Measurements from ENCODE around the gene NATD1.
A peak's percentile ranks its signal among the peaks of the same experiment; 100 is the strongest.

NATD1 gene

DNA sequence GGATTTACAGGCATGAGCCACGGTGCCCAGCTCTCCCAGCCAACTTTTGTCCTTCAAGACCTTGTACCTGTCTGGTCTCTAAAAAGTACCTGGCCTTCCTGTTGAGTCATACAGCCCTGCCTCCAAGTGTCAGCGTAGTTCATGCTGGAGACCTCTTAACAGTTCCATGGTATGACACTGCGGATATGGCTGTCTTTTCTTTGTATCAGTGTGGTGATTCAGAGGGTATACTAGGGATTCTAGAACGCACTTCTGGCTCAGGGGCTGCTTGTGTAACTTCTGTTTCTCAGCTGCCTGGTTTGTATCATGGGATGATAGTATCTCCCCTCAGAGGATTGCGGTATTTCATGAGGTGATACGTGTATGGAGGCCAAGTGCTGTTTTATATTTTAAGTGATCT is 37.3 kb downstream of the NATD1 start:
- no peak for DNase-seq
- H3K36me3 ChIP-seq, result peaks cover 0 to 6% (median 0%) of the 10 kb centered on the region in 3 donors
- peaks cover 0 to 37% (median 31%) of the 10 kb centered on the region in 4 donors for H3K4me1 ChIP-seq
- H3K9me3 ChIP-seq, result no peaks in the 10 kb centered on the region
- H3K27me3 ChIP-seq, result no peaks in the 10 kb centered on the region
- intact Hi-C loops (cut with DNase I; ENCODE audit: low total_unique reads), result loop anchor here (5.0 kb wide), 1 partner anchor 89 kb away; the partner anchor contains the start of gene DHRS7B
- TF ChIP-seq, protein P1, sequence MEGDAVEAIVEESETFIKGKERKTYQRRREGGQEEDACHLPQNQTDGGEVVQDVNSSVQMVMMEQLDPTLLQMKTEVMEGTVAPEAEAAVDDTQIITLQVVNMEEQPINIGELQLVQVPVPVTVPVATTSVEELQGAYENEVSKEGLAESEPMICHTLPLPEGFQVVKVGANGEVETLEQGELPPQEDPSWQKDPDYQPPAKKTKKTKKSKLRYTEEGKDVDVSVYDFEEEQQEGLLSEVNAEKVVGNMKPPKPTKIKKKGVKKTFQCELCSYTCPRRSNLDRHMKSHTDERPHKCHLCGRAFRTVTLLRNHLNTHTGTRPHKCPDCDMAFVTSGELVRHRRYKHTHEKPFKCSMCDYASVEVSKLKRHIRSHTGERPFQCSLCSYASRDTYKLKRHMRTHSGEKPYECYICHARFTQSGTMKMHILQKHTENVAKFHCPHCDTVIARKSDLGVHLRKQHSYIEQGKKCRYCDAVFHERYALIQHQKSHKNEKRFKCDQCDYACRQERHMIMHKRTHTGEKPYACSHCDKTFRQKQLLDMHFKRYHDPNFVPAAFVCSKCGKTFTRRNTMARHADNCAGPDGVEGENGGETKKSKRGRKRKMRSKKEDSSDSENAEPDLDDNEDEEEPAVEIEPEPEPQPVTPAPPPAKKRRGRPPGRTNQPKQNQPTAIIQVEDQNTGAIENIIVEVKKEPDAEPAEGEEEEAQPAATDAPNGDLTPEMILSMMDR (IDR thresholded peaks at IDR 0.05), result no peak
- no peak overlapping the region for H3K4me3 ChIP-seq
- H3K27ac ChIP-seq, result no peak overlapping the region

DNA sequence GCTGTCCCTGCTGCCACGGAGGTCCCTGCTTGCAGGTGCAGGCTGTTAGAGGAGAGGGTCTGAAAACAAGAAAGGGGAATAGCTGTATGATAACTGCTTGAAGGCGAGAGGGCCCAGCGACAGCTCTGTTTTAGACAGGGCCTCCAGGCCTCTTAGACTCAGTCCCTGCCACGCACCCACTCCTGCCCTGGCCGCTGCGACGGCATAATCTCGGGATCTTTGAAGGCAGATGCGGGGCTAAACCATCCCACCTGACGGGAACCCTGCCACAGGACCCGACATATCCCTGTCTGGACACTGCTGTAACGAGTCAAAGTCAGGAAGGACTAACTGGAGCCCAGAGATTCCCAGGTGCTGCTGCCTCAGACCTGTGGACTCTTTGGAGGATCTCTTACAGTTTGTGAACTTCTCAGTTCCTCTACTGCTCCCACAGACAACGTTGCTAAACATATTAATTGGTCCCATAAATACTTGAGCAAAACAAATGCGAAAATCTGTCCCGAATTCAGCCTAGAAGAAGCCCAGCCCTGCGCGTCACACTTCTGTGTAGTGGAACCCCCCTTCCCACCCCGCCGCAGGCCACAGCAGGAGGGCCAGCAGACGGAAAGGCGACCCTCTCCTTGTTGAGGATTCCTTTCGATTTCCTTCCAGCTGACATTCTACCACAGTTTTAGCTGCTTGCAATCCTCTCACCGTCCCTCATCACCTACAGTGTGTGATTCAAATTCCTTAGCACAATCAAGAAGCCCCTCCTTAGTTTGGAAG is 38.3 kb downstream of the NATD1 start:
- TF ChIP-seq, protein P1 (IDR thresholded peaks at IDR 0.05), result no peak
- no peaks in the 10 kb centered on the region for H3K9me3 ChIP-seq
- H3K36me3 ChIP-seq, result peaks cover 0 to 11% (median 0%) of the 10 kb centered on the region in 3 donors
- H3K4me3 ChIP-seq, result peak overlapping the region; percentile 91
- H3K27ac ChIP-seq, result peak overlapping the region; percentile 91 to 96
- intact Hi-C loops (cut with DNase I; ENCODE audit: low total_unique reads), result loop anchor here (5.0 kb wide), 3 partner anchors 37 to 88 kb away; partner anchors contain the start of genes DHRS7B and NATD1
- H3K4me1 ChIP-seq, result peaks cover 0 to 46% (median 38%) of the 10 kb centered on the region in 4 donors
- DNase-seq, result peak; percentile 35 to 72
- no peaks in the 10 kb centered on the region for H3K27me3 ChIP-seq

DNA sequence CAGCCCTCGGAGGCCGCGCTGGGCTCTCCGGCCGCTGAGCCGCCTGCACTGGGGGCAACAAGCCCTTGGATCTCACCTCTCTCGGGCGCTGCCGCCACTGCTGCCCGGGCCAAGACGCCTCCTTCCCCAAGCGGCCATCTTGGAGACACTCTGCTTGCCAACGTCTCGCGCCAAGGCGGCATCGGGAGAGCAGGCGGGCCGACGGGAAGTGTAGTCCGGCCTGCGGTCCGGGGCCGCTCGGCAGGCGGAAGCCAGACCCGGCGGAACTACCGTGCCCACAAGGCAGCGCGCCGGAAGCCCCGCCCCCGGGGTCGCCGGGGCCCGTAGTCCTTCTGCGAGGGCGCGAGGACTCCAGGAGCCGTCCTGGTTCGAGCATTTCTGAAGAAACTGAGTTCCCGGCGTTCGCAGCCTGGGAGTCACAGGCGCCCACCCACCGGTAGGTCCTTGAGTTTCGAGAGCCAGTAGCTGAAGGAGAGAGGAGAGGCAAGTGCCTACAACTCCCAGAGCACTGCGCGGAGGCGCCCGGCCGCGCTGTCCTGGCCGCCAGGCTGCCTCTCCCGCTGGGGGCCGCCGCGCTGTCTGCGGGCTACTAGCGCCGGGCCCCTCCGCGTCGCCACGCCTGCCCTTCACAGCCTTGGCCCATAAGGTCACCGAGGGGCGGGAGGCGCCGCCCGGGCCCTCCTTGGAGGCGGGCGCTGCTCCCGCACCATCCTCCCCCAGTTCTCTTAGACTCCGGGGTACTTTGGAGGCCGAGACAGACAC is 39.0 kb downstream of the NATD1 start, which contains the start of gene TMEM11:
TSS of gene TMEM11 (minus strand) at position 147 of the 762 bp plus-strand sequence. CDS start at position 138, 9 bp downstream.
- Histone ChIP-seq H3K4me1 (peaks cover 0 to 54% (median 44%) of the 10 kb centered on the region in 4 donors), H3K27ac (peak within 1 kb of the TSS; percentile 91 to 96), H3K36me3 (peaks cover 0 to 15% (median 0%) of the 10 kb centered on the region in 3 donors), H3K4me3 (peak within 1 kb of the TSS; percentile 91), H3K27me3 (no peaks in the 10 kb centered on the region), H3K9me3 (no peaks in the 10 kb centered on the region)
- TF ChIP-seq, protein P1 (IDR thresholded peaks at IDR 0.05), result peak; percentile 13 to 40
- intact Hi-C loops (cut with DNase I; ENCODE audit: low total_unique reads), result loop anchor here (5.0 kb wide), 2 partner anchors 38 to 47 kb away; partner anchors contain the start of gene NATD1
- DNase-seq, result peak; percentile 96 to 97

DNA sequence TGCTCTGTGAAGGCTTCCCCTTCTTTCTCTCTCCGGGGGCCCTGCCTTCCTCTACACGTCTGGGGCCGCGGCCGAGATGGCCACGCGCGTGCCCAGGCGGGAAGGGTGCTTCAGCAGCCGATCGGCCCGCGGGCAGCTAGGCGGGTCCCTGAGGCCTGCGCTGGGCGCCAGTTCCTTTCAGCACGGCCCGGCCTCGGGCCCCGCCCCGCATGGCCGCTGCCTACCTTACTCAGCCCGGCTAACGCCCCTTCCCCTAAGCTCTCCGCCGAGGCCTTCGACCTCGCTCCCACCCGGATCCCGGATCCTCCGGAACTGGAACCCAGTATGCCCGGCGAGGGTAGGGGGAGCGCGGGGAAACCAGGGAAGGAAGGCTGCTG is 39.6 kb downstream of the NATD1 start:
- peak overlapping the region; percentile 91 for H3K4me3 ChIP-seq
- intact Hi-C loops (cut with DNase I; ENCODE audit: low total_unique reads), result loop anchor here (5.0 kb wide), 2 partner anchors 39 to 46 kb away; partner anchors contain the start of gene NATD1
- TF ChIP-seq, protein P1 (IDR thresholded peaks at IDR 0.05), result no peak
- H3K27me3 ChIP-seq, result no peaks in the 10 kb centered on the region
- H3K4me1 ChIP-seq, result peaks cover 0 to 60% (median 47%) of the 10 kb centered on the region in 4 donors
- H3K27ac ChIP-seq, result peak overlapping the region; percentile 91 to 96
- H3K36me3 ChIP-seq, result peaks cover 0 to 16% (median under 1%) of the 10 kb centered on the region in 3 donors
- H3K9me3 ChIP-seq, result no peaks in the 10 kb centered on the region
- peak in 1 of 2 donors; percentile 30 for DNase-seq

DNA sequence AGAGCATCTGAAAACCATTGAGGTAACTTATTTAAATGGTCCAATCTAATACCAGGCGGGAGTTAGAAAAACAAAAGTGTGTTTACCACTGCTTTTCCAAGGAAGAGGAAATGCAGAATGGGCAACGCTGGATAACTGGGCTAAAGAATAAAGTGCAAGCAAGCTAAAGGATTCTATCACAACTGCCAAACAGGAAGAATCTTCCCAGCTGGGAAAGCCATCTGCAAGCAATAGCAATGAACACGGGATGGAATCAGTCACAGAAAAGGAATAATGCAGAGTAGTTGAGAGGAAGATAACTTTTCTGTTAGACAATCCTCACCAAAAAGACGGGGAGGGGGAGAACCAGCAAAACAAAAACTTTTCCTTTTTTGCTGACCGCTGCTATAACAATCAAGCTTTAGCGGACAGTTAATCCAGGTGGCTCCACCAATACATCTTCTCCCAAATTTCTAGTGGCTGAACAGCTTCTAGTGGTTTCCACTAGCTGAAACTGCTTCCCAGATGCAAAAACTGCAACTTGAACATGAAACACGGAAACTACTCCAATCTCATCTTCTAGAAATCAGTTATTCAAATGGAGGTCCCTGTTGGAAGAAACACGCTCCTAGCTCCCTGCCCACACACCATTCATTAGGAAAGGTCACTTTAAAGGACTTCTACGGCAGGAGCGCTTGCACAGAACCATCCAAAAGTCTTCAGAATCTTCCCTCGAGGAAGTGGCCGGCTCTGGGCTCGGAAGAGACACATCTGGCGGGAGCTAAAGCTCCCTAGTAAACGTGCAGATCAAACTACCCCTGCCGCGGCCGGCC is 40.2 kb downstream of the NATD1 start:
- peak overlapping the region; percentile 91 to 96 for H3K27ac ChIP-seq
- no peaks in the 10 kb centered on the region for H3K9me3 ChIP-seq
- H3K4me1 ChIP-seq, result peaks cover 0 to 65% (median 49%) of the 10 kb centered on the region in 4 donors
- H3K27me3 ChIP-seq, result no peaks in the 10 kb centered on the region
- H3K4me3 ChIP-seq, result peak overlapping the region; percentile 91
- no peak for DNase-seq
- intact Hi-C loops (cut with DNase I; ENCODE audit: low total_unique reads), result loop anchor here (5.0 kb wide), 2 partner anchors 39 to 46 kb away; partner anchors contain the start of gene NATD1
- TF ChIP-seq, protein P1 (IDR thresholded peaks at IDR 0.05), result no peak
- H3K36me3 ChIP-seq, result peaks cover 0 to 22% (median 7%) of the 10 kb centered on the region in 3 donors
